ELR (cell line): ENCODE results near the gene AGAP1.

Experiments used
- DNase-seq: peaks from one replicate; pipeline ENCODE4 v3.0.0-alpha.2; 2015; ENCODE audit warnings: low read depth

Gene AGAP1

DNA sequence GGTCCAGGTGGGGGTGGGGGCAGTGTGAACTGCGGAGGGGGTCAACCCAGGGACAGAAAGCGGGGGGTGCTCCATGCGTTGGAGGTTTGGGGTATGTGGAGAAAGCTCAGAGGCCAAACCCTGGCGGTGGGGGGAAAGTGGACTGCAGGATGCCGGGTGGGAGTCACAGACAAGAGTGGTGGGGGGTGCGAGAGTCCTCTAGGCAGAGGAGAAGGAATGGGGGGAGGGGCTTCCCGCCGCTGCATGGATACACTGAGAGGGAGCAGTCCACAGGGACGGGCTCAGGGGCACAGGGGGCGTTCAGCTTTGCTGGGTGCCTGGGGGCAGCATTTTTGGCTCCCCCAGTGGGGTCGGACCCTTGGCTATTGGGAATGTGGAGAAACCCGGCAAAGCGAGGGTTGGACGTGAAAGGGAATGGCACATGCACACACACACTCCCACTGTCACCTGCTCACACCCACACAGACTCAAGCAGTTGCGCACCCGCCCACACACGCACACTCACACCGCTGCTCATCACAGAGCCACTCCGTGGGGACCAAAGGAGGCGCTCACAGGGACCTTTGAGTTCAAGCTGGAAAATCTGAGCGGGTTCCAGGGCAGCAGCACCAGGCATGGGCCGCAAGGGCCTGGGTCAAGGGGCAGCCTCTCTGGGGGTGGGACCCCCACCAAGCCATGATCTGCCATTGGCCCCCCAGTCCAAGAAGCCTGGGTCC is 666.7 kb downstream of the AGAP1 start:
- no peak for DNase-seq

- no peak for DNase-seq
Measured at GRCh38 chr2:236161082-236161462, 667.2 kb downstream of the AGAP1 start.

GRCh38 chr2:236161531-236161930 is 667.7 kb downstream of the AGAP1 start:
- DNase-seq: no peak

- no peak for DNase-seq
Measured at GRCh38 chr2:236162031-236162845, 668.4 kb downstream of the AGAP1 start.

DNA sequence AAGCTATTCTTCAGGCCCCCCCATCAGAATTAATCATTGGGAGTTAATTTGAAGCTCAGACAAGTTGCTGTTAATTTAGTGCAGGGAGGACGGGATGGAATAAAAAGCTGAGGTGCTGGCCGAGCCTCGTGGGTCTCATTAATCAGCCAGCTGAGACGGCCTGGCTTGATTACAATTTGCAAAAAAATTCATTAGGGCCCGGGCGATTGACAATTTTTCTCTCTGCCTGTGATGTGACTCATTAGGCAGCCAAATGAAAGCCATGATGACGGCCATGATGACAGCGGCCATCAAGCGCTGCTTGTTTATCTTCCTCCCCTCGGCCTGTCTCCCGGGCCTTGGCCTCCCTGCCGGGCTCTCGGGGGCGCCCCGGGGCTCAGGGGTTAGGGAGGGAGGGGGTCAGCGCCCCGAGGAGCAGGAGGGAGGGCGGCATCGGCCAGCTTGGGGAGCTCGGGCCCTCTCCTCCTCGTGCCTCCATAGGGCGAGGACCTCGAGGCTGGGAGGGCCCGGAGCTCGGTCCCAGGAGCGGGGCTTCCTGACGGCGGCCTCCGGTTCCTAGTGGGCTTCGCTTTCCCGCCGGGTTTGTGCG is 669.1 kb downstream of the AGAP1 start:
- no peak for DNase-seq

DNA sequence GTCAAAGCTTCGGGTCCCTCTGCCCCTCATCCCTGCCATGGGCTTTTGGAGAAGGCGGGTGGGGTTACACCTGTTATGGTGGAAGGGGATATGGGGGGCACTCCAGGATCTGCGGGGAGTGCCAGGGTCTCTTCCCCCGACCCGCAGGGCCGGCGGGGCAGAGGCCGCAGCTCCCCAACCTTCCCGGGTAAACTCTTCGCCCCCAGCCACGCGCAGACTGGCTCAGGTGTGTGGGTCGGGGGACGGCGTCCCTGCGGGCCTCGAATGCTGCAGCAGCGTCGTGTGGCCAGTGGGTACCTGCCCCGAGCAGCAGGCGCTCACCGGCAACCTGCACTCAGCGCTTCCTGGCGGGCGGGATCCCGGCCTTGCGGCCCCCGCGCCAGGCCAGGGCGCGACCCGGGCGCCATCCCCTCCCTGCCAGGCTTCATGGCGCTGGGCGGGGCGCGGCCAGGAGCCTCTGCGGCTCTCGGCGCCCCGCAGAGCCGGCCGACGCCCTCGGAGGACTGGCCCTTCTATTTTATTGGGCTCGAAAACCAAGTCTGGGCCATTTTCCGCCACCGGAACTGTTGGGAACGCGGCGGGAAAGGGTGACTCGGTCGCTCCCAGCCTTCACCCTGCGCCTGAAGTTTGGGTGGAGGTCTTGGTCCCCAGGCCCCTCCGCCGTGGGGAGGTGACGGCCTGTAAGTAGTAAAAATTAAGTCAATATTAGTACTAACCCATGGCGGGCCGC is 669.8 kb downstream of the AGAP1 start:
- no peak for DNase-seq

DNA sequence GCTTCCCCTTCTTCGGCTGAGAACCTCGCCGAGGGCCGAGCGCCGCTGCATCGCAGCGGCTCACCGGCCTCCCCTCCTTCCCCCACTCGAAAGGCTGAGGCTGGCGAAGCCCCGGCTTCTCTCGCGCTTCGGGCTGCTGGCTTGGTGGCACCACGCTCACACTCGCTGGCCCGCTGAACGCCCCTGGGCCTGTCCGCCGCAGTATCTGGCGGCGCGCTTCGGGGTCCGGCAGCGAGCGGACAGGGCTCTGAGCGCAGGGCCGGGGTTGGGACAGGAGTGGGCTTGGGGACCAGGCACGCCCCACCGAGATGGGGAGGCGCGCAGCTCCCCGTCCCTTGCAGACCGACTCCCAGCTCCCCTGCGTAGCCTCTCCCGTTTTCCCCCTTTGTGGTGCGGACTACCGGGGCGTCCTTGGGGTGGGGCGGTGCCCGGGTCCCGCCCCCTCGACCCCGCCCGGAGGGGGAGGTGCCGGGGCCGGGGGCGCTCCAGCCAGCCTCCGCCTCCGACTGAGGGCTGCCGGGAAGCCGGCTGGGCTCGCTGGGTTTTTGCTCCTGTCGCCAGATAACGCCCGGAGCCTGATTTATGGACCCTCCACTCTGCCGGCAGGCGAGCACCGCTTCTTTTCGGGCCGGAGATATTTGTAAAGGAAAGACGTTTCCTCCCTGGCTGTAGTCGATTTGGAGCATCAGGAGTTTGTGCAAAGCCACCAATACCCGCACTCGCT is 670.5 kb downstream of the AGAP1 start:
- no peak for DNase-seq

DNA sequence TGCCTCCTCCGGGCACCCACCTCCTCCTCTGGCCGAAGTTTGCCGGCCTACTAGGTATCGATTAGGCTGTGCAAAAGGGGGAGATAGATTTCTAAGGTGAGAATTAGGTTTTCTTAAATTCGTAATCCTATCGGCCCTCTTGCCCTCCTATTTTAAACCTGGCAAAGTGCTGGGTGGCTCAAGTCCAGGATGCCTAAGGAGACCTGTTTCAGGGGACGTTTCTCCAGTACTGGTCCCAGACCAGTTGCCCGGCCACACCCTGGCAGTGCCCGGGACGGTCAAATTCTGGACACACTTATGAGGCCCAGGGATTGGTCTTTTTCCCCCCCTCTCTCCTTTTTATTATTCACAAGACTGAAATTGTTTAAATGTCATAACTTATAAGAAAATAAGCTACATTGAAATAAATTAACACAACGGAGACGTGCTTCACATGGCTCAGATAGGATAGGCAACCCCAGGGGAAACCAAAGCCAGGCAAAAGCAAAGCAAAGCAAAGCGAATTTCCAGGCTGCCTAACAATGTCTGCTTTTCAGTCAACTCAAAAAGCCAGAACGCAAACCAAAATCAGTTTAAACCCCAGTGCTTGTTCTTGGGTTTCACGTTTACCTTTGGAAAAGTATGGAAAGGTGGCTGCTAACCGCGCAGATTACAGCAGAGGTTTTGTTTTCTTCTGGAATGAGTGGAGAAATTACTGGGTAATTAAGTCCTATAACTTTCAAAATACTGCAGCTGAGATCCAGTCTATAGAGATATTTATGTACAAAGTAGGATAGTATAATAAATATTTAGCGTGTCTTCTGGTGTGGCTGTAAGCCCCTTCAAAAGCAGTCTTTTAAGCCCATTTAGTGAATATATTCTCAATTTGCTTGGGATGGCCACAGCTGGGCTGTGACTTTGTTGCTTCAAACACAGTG is 671.3 kb downstream of the AGAP1 start:
- DNase-seq: no peak

- no peak for DNase-seq
Measured at GRCh38 chr2:236165842-236166795, 672.3 kb downstream of the AGAP1 start.

- DNase-seq: no peak
Measured at GRCh38 chr2:236166796-236167296, 673.0 kb downstream of the AGAP1 start.

DNA sequence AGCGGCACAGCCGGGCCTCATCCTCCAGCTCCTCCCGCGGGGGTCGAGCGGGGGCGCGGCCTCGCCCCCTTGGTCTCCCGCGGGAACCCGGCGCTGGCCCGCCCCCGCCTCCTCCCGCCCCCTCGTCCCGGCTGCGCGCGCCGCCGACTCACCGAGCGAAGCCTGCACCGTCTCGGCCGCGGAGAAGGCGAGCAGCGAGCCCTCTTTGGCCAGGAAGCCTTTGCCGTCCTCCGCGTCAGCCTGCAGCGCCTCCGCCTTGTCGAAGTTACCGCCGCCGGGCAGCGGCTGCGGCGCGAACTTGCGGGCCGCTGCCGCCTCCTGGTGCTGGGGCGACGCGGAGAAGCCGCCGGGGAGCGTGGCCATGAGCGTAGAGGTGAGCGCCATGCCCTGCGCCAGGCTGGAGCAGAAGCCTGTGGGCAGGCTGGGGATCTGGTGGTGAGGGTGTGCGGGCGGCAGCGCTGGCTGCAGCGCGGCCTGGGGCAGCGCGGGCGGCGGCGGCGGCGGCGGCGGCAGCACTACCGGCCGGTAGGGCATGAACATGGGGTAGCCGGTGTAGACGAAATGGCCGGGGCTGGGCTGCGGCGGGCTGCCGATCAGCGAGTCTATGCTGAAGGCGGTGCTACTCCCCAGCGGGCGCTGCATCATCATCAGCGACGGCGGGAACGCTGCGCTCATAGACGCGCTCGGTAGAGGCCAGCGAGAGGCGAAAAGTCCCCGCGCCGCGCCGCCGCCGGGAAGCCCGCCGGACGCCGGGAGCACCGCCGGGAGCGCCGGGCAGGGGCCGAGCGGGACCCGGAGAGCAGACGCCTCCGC is 673.7 kb downstream of the AGAP1 start:
- peak; percentile 61 for DNase-seq

- DNase-seq: peak; percentile 33
Measured at GRCh38 chr2:236168110-236169080, 674.6 kb downstream of the AGAP1 start, which contains the start of gene GBX2. Gene GBX2 (minus strand): TSS chr2:236168386. CDS start chr2:236167971, 415 bp downstream.

DNA sequence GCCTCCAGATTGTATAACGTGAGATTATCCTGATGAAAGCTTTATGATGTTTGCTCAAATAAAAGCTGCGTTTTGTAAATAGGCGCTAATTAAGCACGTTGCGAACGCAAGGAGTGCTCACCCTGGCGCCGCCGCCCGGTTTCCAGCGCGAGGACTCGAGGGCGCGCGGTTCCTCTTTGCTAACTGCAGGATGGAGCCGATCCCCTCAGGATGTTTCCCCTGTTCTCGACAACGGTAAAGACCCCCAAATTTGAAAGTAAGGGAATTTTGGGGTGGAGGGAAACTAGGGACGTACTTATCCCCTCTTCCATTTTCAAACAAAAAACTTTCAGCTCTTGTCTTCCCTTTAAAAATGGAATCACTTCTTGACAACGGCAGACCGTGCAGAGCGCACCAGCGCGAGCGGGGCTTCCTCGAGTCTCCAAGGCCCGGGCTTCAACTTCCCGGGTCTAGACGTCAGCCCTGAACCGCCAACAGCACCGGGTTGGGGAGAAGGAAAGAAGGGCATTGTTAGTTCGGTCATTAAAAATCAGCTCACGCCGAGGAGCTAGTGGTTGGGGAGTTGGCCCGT is 675.4 kb downstream of the AGAP1 start:
- DNase-seq: no peak

- DNase-seq: no peak
Measured at GRCh38 chr2:236169741-236170589, 676.1 kb downstream of the AGAP1 start.

DNA sequence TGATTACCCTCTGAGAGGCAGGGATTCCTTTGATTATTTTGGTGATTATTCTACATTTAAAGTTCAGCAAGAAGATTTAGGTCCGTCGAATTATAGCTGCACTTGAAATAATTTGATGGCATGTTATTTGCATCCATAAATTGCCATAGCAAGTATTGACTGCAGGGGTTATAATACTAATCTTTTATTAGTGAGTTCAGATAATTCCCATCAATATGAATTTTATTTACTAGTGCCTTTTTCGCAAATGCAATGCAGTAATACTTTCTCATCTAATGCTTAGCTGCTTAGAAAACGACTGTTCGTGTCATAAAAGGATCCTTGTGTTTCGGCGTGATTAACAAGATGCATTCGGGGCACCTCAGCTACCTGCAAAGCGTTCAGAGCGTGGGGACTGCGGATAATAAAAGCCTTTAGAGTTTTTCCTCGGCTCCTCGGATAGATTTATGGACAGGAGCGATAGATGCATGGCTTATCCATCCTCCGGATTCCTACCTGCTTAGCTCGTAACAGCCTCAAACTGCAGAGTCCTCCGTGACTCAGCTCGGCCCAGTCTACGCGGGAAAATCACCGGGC is 676.8 kb downstream of the AGAP1 start:
- no peak for DNase-seq
